Nucleus accumbens (tissue), 56 donors: ENCODE data around the gene RNASET2.
"Not testable (repeated sequence)": the region's sequence is repeated elsewhere in the genome, so short reads cannot be mapped to it uniquely, and the experiment has no call there.

Experiments
- DNase-seq, 56 donors: peaks; one replicate each; lab custom pipeline; 2025; lab: John Stamatoyannopoulos, UW

The RNASET2 gene

GRCh38 chr6:166929542-166930189 is 26.7 kb downstream of the RNASET2 start:
- no peak for DNase-seq

GRCh38 chr6:166928644-166929541 is 27.5 kb downstream of the RNASET2 start:
- DNase-seq: peak in 1 of 56 donors; percentile 41

- DNase-seq: no peak
These were observed 28.3 kb downstream of the RNASET2 start for GRCh38 chr6:166927935-166928643.

GRCh38 chr6:166927240-166927934 is 29.0 kb downstream of the RNASET2 start:
- no peak for DNase-seq

- DNase-seq: no peak
These were observed 29.6 kb downstream of the RNASET2 start for GRCh38 chr6:166926748-166927147.

- DNase-seq: no peak
These were observed 31.0 kb downstream of the RNASET2 start for GRCh38 chr6:166925141-166925996.

- no peak for DNase-seq
These were observed 31.8 kb downstream of the RNASET2 start for GRCh38 chr6:166924531-166924930.

GRCh38 chr6:166922937-166923336 is 33.4 kb downstream of the RNASET2 start:
- no peak for DNase-seq

- no peak for DNase-seq
These were observed 34.8 kb downstream of the RNASET2 start for GRCh38 chr6:166921570-166921969.

- DNase-seq: no peak
These were observed 39.5 kb downstream of the RNASET2 start for GRCh38 chr6:166916824-166917223.

GRCh38 chr6:166915484-166915883 is 40.9 kb downstream of the RNASET2 start:
- not testable (repeated sequence) for DNase-seq

GRCh38 chr6:166914952-166915351 is 41.4 kb downstream of the RNASET2 start:
- not testable (repeated sequence) for DNase-seq

GRCh38 chr6:166911248-166911677 is 45.1 kb downstream of the RNASET2 start:
- no peak for DNase-seq

- DNase-seq: peak in 5 of 56 donors; percentile 21 to 50 (median 36)
These were observed 45.7 kb downstream of the RNASET2 start for GRCh38 chr6:166910601-166911000.

GRCh38 chr6:166908811-166909210 is 47.5 kb downstream of the RNASET2 start:
- DNase-seq: no peak

GRCh38 chr6:166907871-166908806 is 48.2 kb downstream of the RNASET2 start:
- peak in 13 of 56 donors; percentile 25 to 72 (median 41) for DNase-seq

- DNase-seq: no peak
These were observed 48.9 kb downstream of the RNASET2 start for GRCh38 chr6:166907373-166907841.
